Omental fat pad (tissue), 4 donors: ENCODE data around the gene SDK1. TPM values are rescaled to one million over a fixed set of nuclear protein-coding genes. Genes with fewer than 3 reads are reported as not detected.

Source experiments
- ATAC-seq: fragments of 150-250 bp; one replicate; pipeline ENCODE4 v1.9.1; 2016; ENCODE audit warnings: mild to moderate bottlenecking, moderate library complexity; ENCODE audit not compliant: low FRiP score
- DNase-seq: peaks from one replicate; pipeline ENCODE4 v3.0.0-alpha.2; 2019; ENCODE audit warnings: low spot score
- total RNA-seq, 4 donors: library from RNA; depleted of rRNA; stranded (reverse); fragments of >200 nt; gene quantifications; one replicate each; pipeline ENCODE4 v1.1.0, GENCODE V29; 2016
- TF ChIP-seq, protein P1 (sequence below), 3 donors: fragments of 450-650 bp; IDR thresholded peaks; one replicate each; pipeline ENCODE4 v1.5.1; 2016 to 2017; ENCODE audit warnings: antibody characterized with exemption in 3 of 3, mild to moderate bottlenecking in 3 of 3, moderate library complexity in 2 of 3

The SDK1 gene
- total RNA-seq, 4 donors from 2014 or later: 2.5 to 14.7 (median 5.4) TPM

DNA sequence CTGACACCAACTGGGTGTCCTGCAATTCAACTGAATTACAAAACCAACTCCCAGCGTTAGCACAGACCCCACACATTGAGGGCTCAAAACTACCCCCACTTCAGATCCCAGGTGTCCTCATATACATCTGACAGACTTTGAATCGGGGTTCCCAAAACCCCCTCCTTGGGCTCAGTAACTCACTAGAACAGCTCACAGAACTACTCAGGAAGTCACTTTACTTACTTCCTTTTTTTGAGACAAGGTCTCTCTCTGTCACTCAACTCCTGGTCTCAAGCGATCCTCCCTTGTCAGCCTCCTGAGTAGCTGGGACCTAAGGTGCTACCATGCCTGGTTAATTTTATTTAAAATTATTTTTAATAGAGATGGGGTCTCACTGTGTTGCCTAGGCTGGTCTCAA lies 456.0 kb downstream of the SDK1 start:
- TF ChIP-seq, protein P1, sequence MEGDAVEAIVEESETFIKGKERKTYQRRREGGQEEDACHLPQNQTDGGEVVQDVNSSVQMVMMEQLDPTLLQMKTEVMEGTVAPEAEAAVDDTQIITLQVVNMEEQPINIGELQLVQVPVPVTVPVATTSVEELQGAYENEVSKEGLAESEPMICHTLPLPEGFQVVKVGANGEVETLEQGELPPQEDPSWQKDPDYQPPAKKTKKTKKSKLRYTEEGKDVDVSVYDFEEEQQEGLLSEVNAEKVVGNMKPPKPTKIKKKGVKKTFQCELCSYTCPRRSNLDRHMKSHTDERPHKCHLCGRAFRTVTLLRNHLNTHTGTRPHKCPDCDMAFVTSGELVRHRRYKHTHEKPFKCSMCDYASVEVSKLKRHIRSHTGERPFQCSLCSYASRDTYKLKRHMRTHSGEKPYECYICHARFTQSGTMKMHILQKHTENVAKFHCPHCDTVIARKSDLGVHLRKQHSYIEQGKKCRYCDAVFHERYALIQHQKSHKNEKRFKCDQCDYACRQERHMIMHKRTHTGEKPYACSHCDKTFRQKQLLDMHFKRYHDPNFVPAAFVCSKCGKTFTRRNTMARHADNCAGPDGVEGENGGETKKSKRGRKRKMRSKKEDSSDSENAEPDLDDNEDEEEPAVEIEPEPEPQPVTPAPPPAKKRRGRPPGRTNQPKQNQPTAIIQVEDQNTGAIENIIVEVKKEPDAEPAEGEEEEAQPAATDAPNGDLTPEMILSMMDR (IDR thresholded peaks at IDR 0.05): no peak
- DNase-seq (no peak), ATAC-seq (no peak)

DNA sequence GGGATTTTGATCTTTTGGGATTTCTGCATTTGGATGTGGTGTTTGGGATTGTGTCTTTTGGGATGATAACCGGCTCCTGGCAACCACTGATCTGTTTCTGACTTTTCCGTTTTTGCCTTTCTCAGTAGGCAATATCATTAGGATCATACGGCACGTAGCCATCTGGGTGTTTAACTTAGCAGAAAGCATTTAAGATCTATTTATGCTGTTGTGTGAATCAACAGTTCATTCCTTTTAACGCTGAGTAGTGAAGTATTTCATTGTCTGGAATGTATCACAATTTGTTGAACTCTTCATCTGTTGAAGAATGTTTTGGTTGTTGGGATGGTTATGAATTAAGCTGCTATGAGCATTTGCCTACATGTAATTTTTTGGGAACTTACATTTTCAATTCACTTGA lies 459.6 kb downstream of the SDK1 start:
- ATAC-seq: no peak
- DNase-seq: no peak
- TF ChIP-seq, protein P1 (IDR thresholded peaks at IDR 0.05): no peak

DNA sequence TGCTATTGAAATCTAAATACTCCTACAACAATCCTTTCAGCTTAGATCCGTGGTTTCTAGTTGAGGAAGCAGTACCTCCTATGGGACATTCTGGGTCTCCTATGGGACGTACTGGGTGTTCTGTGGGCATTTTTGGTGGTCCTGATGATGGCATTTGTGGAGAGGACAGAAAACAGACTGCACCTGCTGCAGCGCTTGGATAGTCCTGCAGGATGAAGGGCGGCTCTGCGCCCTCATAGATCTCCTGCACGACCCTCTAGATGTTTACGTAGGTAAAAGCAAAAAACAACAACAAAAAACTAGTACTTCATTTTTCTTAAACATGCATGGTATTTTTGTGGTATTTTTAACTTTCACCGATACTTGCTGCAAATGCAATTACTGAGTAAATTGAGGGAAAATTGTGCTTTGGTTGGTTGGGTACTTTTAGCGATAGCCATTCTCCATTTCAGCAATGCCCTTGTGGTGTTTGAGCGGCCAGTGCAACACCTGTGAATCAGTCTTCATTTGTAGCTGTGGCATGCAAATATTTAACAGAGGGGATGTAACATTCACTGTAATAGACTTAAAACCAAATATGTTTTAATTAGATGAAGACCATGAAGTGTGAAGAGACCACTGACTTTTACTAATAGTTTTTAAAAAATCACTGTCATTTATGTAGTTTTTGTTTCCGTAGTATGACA lies 461.2 kb downstream of the SDK1 start:
- TF ChIP-seq, protein P1 (IDR thresholded peaks at IDR 0.05): no peak
- no peak for ATAC-seq
- no peak for DNase-seq

DNA sequence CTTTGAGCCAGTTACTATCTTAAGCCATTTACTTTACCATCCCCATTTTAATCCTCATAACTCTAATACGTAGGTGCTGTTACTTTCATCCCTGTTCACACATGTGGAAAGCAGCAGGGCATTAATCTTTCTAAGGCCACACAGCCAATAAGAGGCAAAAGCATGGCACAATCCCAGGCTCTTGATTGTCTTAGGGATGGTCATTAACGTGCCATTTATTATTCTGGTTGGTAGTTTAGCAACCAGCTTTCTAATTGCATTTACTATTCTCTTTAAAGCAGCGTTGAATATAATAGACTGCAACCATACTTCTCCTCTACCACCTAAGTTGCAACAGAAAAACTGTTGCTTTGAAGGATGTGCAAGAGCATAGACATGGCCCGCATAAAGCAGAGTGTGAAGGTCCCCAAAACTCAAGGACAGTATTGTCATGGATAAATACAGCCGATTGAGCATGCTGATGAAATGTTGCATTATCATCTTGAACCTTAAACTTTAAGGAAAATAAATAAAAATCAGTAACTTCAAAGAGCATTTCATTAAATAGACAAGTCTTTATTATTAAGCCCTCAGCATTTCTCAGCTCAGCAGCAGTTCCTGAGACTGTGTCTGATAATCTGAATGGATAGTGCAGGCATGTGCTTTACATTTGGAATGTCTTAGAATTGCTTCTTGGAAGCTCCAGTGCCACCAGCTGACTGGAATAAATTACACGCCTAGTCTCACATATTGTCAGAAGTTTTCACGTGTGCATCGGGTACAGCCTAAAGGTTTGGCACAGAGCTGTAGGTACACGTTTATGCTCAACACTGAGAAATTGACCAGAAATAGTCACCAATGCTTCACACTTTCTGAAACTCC lies 467.1 kb downstream of the SDK1 start:
- no peak for ATAC-seq
- TF ChIP-seq, protein P1 (IDR thresholded peaks at IDR 0.05): no peak
- no peak for DNase-seq

DNA sequence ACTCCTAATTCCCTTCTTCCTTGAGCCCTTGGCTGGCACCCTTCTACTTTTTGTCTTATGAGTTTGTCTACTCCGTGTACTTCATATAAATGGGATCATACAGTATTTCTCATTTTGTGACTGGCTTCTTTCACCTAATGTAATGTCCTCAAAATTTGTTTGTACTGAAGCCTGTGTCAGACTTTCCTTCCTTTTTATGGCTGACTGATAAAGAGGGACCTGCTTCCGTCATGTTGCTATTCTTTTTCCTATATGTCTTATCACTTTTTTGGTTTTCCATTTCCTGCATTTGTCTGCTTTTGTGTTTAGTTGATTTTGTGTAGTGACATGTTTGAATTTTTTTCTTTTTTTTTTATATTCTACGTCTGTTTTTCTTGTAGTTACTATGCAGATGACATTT lies 470.9 kb downstream of the SDK1 start:
- ATAC-seq (no peak), DNase-seq (no peak)
- TF ChIP-seq, protein P1 (IDR thresholded peaks at IDR 0.05): no peak

DNA sequence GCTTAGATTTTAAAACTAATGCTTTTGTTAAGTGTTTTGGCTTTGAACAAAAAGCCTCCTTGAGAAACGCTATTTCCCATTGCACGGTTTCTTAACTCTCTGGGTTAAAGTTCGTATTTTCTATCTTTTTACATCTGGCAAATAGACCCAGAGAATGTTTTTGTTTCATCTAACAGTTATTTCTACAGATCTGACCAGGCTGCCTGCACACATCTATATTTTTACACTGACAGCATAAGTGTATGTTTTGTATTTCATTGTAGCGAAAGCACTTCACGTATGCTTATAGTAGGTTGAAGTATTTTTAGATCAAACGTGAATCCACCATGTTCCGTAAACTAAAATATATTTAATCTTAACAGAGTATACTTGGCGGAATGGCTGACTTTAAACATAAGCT lies 477.3 kb downstream of the SDK1 start:
- DNase-seq: no peak
- ATAC-seq: no peak
- TF ChIP-seq, protein P1 (IDR thresholded peaks at IDR 0.05): no peak
